ENCODE measurements around the gene IDI2.
A peak's percentile ranks its signal among the peaks of the same experiment; 100 is the strongest.

Gene IDI2

DNA sequence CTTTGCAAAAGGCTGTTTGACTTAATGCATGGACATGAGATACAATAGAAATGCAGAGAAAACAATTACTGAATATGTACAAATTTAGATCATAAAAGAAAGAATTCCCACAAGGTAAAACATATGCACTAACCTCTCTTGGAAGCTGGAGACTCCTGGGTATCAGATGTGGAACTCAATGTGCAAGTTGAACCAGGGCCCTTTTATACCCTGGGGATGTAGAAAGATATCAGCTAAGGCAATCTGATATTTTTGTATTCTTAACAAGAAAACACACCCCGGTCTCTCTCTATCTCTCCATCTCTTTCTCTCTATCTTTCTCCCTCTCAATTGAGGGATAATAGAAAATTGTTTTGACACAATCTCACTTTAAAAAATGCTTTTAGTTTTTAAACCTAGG, at the start of gene IDI2:
TSS of gene IDI2 (minus strand) at position 177 of the 400 bp plus-strand sequence. CDS start 1,136 bp downstream, outside the sequence.
- TF ChIP-seq GATA3 (IDR thresholded peaks at IDR 0.05; ENCODE audit: low read depth, low read length) (peak; percentile 62), GATA2 (IDR thresholded peaks at IDR 0.05; ENCODE audit: low read depth, low read length) (peak; percentile 14; the same call in 1 of the 2 replicates)

DNA sequence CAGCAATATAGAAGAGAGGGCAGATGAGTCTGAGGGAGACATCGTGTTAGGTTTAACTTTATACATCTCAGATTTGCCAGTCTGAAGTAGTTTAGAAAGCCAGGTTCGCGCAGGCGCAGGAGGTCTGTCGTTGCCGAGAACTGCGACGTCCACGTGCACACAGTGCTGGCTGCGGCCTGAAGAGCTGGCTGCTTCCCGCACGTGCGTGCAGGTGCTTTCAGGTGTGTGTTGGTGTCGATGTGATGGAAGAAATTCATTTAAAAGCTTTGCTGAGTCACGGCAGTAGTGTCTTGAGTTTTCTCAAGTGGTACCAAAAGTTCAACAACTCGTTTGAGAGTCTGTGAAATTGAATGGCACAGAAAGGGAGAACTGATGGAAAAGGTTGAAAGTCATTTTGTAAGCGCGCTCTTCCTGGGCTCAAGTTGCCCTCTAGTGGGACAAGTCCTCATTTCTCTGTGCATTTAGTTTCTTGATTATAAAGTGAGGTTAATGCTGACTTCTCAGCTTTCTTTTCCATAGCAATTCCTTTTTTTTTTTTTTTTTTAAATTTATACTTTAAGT, 49.2 kb upstream of the IDI2 start:
- no peak for TF ChIP-seq GATA3 (IDR thresholded peaks at IDR 0.05; ENCODE audit: low read depth, low read length)
- TF ChIP-seq GATA2 (IDR thresholded peaks at IDR 0.05; ENCODE audit: low read depth, low read length), result no peak

DNA sequence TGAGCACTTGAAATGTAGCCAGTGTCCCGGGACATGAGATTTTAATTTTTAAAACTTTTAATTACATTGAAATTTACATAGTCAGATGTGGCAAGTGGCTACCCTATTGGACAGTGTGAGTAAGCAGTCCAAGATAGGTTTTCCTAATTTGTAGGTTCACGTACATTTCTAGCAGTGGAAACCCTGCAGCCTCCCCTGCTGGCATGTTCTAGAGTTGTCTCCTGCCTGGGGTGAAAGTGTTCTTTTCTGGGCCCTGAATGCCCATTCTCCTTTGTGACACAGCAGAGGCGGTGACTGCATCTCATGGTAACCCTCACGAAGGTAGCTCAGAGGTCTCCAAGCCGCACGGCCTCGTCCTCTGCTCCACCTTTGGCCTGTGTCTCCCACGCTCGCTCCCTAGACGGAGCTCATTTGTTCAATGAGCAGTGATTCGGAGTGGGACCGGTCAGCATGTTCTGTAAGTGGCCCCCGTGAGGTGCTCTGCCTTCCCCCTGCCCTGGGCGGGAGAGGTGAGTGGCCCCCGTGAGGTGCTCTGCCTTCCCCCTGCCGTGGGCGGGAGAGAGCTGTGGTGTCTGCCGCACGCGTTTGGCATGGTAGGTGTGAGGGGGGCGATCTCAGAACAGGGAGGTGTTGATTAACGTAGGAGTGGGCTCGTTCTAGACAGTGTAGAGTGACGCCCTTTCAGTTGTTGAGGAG, 48.5 kb upstream of the IDI2 start:
- TF ChIP-seq GATA2 (IDR thresholded peaks at IDR 0.05; ENCODE audit: low read depth, low read length), result no peak
- TF ChIP-seq GATA3 (IDR thresholded peaks at IDR 0.05; ENCODE audit: low read depth, low read length), result no peak

DNA sequence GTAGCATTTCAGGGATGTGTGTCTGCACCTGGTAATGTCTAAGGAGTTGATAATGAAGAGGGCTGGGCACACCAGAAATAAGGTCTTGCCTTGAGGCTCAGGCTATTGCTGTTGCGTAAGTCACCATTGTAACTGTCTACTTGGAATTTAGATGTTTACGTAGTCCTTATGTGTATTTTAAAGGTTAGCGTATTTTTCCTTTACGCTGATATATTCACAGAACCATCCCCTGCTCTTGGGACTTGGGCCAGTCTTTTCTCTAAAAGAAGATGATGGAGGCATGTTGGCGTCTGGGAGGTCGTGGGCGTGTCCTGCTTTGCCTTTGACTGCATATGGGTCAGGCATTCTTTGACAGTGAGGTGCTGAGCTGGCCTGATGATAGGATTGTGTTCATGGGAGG, 45.3 kb upstream of the IDI2 start:
- TF ChIP-seq GATA2 (IDR thresholded peaks at IDR 0.05; ENCODE audit: low read depth, low read length) (no peak), GATA3 (IDR thresholded peaks at IDR 0.05; ENCODE audit: low read depth, low read length) (no peak)

DNA sequence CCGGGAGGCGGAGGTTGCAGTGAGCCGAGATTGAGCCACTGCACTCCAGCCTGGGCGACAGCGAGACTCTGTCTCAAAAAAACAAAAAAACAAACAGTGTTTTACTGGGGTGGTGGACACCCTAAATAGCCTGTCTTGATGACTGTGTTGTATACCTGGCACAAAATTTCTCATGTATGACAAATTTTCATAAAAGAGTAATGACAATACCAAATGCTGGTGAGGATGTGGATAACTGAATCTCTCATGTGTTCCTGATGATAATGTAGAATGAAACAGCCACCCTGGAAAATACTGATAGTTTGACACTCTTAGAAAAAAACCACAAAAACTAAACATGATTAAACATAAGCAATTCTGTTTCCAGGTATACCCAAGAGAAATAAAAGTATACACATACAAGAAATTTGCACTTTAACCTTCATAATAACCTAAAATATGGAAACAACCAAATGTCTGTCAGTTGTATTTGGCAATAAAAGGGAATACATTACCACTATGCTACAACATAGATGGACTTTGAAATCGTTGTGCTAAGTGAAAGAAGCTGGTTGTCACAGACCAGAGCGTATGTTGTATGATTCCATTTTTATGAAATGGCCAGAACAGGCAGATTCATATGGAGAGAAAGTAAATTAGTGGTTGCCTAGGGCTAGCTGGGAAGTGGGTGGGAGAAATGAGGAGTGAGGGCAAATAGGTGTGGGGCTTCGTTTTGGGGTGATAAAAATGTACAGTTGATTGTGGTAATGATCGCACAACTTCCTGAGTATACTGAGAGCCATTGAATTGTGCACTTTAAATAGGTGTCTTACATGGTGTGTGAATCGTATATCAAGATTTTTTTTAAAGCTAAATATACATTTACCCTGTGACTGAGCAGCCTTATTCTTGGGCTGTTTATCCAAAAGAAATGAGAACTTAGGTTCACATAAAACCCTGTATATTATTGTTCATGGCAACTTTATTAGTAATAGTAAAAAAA, 43.0 kb upstream of the IDI2 start:
- TF ChIP-seq GATA2 (IDR thresholded peaks at IDR 0.05; ENCODE audit: low read depth, low read length) (no peak), GATA3 (IDR thresholded peaks at IDR 0.05; ENCODE audit: low read depth, low read length) (no peak)

DNA sequence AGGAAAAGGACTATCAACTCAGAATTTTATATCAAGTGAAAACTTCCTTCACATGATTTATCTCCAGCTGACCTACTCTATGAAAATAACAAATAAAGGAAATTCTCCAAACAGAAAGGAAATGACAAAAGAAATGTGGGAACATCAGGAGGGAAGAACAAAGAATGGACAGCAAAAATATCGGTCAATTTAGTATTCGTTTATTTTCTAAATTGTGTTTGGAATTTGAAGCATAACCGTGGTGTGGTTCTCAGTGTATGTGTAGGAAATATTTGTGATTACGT, 39.2 kb upstream of the IDI2 start:
- no peak for TF ChIP-seq GATA3 (IDR thresholded peaks at IDR 0.05; ENCODE audit: low read depth, low read length)
- TF ChIP-seq GATA2 (IDR thresholded peaks at IDR 0.05; ENCODE audit: low read depth, low read length), result no peak

DNA sequence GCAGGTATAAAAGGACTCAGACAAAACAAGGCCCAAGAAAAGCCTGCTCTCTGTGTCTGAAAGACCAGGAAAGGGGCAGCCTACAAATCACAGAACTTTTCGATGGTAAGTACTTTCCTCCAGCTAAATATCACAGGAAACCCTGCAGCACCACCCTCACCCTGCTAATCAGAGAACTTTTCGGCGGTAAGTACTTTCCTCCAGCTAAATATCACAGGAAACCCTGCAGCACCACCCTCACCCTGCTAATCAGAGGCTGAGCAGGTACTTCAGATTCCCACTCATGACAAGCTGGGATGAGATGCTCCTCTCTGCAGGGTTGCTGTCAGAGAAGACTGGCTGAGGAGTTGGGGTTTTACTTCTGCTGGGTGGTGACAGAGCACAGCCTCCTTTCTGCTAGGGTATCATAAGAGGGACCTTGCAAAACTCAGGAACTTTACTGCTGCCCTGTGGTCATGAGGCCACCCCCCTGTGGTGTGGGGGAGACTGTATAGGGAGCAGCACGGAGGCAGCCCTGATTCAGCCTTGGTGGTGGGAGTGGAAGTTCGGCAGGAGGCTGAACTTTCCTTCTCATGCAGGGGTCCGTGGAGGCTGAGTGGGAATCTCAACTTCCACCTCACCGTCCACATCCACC, 37.7 kb upstream of the IDI2 start:
- TF ChIP-seq GATA2 (IDR thresholded peaks at IDR 0.05; ENCODE audit: low read depth, low read length) (no peak), GATA3 (IDR thresholded peaks at IDR 0.05; ENCODE audit: low read depth, low read length) (no peak)

DNA sequence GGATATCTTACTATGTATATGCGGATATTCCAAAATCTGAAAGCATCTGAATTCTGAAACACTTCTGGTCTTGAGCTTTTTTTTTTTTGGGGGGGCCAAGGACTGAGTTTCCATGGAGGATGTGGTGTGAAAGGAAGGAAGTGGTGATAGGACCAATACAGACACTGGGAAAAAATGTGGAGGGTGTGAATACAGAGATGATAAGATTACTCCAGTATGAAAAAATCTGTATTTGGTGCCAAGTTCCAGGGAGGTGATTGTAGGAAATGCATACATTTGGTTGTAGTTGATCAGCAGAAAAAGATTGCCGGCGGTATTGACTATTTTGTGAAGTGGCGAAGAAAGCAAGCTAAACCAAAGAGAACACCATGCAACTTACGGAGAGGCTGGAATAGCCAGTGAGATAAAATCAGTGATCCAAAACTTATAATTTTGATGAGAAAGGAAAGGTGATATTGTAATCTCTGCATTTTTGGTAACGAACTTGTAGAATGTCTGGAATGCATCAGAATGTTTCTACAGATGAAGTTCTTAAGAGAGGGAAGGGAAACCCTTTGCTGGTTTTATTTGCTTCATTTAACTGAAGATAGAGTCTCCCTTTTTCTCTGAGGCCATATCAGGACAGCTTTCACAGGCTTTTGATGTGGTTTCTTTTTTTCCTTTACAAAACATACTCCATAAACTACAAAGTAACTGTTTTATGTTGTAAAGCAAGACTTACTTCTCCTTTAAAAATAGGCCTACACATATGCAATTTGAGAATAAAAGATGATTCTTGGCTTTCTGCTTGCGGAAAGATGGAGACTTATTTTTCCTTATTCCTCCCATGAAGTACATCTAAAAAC, 36.5 kb upstream of the IDI2 start:
- no peak for TF ChIP-seq GATA2 (IDR thresholded peaks at IDR 0.05; ENCODE audit: low read depth, low read length)
- TF ChIP-seq GATA3 (IDR thresholded peaks at IDR 0.05; ENCODE audit: low read depth, low read length), result no peak

DNA sequence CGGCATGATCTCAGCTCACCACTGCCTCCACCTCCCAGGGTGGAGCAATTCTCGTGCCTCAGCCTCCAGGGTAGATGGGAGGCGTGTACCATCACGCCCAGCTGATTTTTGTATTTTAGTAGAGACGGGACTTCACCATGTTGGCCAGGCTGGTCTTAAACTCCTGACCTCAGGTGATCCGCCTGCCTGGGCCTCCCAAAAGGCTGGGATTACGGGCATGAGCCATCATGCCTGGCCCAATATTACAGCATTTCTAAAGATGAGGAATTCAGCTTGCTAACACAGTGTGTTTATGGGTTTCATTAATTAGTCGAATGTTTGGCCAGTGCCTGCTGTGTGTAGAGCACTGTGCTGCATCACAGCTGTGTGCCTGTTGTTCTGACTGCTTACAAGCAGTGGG, 34.2 kb upstream of the IDI2 start:
- no peak for TF ChIP-seq GATA2 (IDR thresholded peaks at IDR 0.05; ENCODE audit: low read depth, low read length)
- no peak for TF ChIP-seq GATA3 (IDR thresholded peaks at IDR 0.05; ENCODE audit: low read depth, low read length)

DNA sequence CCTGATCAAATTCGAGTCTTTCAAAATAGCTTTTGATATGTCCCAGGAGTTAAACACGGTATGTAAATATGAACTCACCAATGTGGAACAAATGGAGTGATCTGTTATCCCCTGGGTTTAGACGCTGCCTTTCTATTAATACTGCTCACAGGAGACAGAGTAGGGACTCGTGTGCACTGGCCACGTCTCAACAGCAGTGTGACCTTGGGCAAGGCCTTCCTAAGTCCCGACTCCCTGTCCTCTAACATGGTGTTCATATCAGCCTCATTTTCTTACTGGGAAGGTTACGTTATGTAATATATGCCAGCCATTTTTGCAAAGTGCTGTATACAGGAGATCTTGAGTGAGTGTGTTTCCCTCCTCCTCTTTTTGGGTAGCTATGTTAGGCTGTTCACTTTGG, 32.4 kb upstream of the IDI2 start:
- TF ChIP-seq GATA2 (IDR thresholded peaks at IDR 0.05; ENCODE audit: low read depth, low read length) (no peak), GATA3 (IDR thresholded peaks at IDR 0.05; ENCODE audit: low read depth, low read length) (no peak)

DNA sequence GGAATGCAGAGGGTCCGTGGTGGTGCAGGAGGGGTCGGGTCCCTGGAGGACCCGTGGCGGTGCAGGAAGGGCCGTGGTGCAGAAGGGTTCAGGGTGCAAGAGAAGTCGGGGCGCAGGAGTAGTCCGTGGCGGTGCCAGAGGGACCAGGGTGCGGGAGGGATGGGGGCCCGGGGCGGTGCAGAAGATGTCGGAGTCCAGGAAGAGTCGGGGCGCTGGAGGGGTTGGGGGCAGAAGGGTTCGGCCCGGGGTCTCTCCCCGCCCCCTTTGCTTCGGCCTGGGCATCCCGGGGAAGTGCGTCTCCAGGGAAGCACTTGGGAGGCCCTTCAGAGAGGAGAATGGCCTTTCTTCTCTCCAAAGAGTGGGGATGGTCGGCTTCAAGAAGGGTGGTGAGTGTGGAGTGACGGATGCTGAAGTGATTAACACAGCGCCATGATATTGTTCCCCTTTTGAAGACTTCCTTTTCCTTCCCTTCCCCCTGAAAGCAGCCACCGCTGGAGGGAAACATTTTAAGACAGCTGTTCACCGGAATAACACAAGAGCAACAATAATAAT, 31.5 kb upstream of the IDI2 start:
- TF ChIP-seq GATA3 (IDR thresholded peaks at IDR 0.05; ENCODE audit: low read depth, low read length) (no peak), GATA2 (IDR thresholded peaks at IDR 0.05; ENCODE audit: low read depth, low read length) (no peak)

DNA sequence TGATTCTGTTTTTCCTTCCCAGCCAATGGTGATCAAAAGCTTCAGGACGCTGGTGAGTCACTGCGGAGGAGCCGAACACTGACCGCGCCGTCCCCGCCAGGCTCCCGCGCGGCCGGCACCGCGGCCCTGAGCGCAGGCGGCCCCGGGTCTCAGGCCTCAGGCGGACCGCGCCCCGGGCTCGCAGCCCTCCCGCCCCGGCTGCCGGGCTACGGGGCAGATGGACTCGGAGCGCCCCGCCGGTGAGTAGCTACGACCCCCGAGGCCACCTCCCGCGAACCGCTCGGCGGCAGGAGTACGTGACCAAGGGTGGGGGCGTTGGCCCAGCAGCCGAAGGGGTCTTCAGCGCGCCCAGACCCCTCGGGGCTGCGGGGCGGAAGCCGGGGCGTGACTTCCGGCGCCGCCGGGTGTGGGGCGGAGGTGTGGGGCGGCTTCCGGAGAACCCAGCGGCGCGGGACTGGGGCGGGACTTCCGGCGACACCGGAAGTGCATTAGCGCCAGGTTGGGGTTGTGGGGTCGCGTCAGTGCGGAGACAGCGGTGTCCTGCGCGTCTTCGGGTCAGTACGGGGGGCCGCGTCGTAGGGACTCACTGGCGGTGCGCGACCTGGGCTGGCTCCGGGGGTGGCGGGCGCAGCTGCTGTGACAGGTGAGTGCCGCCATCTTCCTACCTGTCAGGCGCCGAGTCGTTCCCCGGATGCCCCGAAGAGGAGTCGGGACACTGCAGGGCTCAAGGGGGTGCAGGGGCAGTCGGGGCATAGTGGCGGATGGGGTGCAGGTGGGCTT, 30.9 kb upstream of the IDI2 start, which contains the start of gene WDR37:
TSS of gene WDR37 (plus strand) at position 60 of the 780 bp plus-strand sequence. CDS start 15,771 bp downstream, outside the sequence.
- TF ChIP-seq GATA2 (IDR thresholded peaks at IDR 0.05; ENCODE audit: low read depth, low read length) (no peak), GATA3 (IDR thresholded peaks at IDR 0.05; ENCODE audit: low read depth, low read length) (no peak)
